DOHH2 (cell line): ENCODE measurements around the gene CNIH2.

ENCODE experiments used
- EZH2phosphoT487 ChIP-seq: fragments of 200-600 bp; sonication (generic); IDR thresholded peaks from 2 replicates; pipeline ENCODE4 v1.6.1; 2017; ENCODE audit warnings: borderline replicate concordance, mild to moderate bottlenecking, antibody characterized with exemption, low read length, moderate library complexity, mixed read lengths
- TF ChIP-seq, protein P1 (sequence below): fragments of 200-600 bp; sonication (generic); IDR thresholded peaks from one replicate; pipeline ENCODE4 v1.5.1; 2014; ENCODE audit warnings: antibody characterized with exemption, mild to moderate bottlenecking, low read depth, low read length; ENCODE audit not compliant: poor library complexity, severe bottlenecking

DNA sequence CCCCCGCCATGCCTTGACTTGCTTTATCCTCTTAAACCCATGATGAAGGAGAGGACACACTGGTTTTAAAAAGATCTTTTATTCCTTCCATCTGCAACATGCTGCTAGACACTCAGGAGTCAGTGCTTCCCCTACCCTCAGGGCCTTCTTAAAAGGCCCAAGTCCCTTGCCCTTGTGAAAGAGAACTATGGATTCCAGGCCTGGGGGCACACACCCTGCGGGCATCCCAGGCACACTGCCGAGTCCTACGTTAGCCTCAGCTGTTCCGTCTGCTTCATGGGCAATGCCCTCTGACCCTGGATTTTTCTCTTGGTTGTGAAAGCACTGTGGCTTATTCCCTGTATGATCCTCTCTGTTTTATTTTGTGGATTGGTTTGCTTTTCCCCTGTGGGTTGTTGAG lies 44.7 kb upstream of the CNIH2 start:
- TF ChIP-seq, protein P1, sequence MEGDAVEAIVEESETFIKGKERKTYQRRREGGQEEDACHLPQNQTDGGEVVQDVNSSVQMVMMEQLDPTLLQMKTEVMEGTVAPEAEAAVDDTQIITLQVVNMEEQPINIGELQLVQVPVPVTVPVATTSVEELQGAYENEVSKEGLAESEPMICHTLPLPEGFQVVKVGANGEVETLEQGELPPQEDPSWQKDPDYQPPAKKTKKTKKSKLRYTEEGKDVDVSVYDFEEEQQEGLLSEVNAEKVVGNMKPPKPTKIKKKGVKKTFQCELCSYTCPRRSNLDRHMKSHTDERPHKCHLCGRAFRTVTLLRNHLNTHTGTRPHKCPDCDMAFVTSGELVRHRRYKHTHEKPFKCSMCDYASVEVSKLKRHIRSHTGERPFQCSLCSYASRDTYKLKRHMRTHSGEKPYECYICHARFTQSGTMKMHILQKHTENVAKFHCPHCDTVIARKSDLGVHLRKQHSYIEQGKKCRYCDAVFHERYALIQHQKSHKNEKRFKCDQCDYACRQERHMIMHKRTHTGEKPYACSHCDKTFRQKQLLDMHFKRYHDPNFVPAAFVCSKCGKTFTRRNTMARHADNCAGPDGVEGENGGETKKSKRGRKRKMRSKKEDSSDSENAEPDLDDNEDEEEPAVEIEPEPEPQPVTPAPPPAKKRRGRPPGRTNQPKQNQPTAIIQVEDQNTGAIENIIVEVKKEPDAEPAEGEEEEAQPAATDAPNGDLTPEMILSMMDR = no peak
- no peak for TF ChIP-seq EZH2phosphoT487
